B cell (primary cell): Measurements from ENCODE around the gene SLC2A4. TPM values are rescaled to one million over a fixed set of nuclear protein-coding genes. Genes with fewer than 3 reads are reported as not detected.

Source experiments
- ATAC-seq: fragments of 200-7000 bp; cut with Tn5 transposase; one replicate; pipeline ENCODE4 v1.10.0; 2021; ENCODE audit warnings: low read depth, mild to moderate bottlenecking, moderate number of reproducible peaks, moderate library complexity
- CTCF ChIA-PET: fragments of 350-600 bp; sonication (Branson Sonifier 250); formaldehyde crosslinking; loops from one replicate; lab custom pipeline; 2021; ENCODE audit warnings: antibody characterized with exemption, inconsistent platforms; lab: Charles Lee
- POLR2A ChIA-PET: fragments of 350-600 bp; sonication (Branson Sonifier 250); formaldehyde crosslinking; loops from one replicate; lab custom pipeline; 2021; ENCODE audit warnings: antibody characterized with exemption; lab: Charles Lee
- DNase-seq: peaks from one replicate; pipeline ENCODE4 v3.0.0; 2013
- H2AFZ ChIP-seq: 2 replicates; pipeline ENCODE4 v1.6.1; 2012; ENCODE audit warnings: mild to moderate bottlenecking, low read depth, low read length; ENCODE audit not compliant: insufficient read depth, poor library complexity, severe bottlenecking
- H3K27ac ChIP-seq, 2 donors: 1 replicate in 1 of 2; 2 replicates in 1 of 2; pipeline ENCODE4 v1.5.1; 2012 to 2013; ENCODE audit warnings: low read length in 2 of 2, mild to moderate bottlenecking in 2 of 2, moderate library complexity in 1 of 2
- H3K27me3 ChIP-seq, 4 experiments: fragments of 200-600 bp in 1 of 4; sonication (generic) in 1 of 4; replicated peaks in 1 of 4; 1 replicate in 2 of 4; 2 replicates in 2 of 4; pipeline versions ENCODE4 v1.6.1 to v1.7.0; 2013 to 2016; ENCODE audit warnings: low read length in 3 of 4, mild to moderate bottlenecking in 2 of 4, mixed read lengths in 1 of 4, moderate library complexity in 1 of 4; ENCODE audit not compliant: insufficient read depth in 4 of 4, control insufficient read depth in 3 of 4; ENCODE audit errors: control extremely low read depth in 1 of 4
- H3K36me3 ChIP-seq, 2 experiments: replicated peaks in 1 of 2; 1 replicate in 1 of 2; 2 replicates in 1 of 2; pipeline versions ENCODE4 v1.6.1 to v1.7.1; 2013; ENCODE audit warnings: low read length in 1 of 2; ENCODE audit not compliant: insufficient read depth in 2 of 2, control insufficient read depth in 1 of 2; ENCODE audit errors: control extremely low read depth in 1 of 2, extremely low read depth in 1 of 2
- H3K4me1 ChIP-seq, 2 donors: fragments of 200-600 bp in 1 of 2; sonication (generic) in 1 of 2; 1 replicate in 1 of 2; 2 replicates in 1 of 2; pipeline versions ENCODE4 v1.5.1 to v1.6.1; 2013 to 2017; ENCODE audit warnings: low read length in 2 of 2; ENCODE audit not compliant: control insufficient read depth in 2 of 2, insufficient read depth in 2 of 2
- H3K4me2 ChIP-seq: replicated peaks from 2 replicates; pipeline ENCODE3; 2012; ENCODE audit warnings: mild to moderate bottlenecking, low read depth, low read length; ENCODE audit not compliant: poor library complexity, severe bottlenecking
- H3K4me3 ChIP-seq, 5 experiments: fragments of 200-600 bp in 1 of 5; sonication (generic) in 1 of 5; 1 replicate in 3 of 5; 2 replicates in 2 of 5; pipeline versions ENCODE4 v1.5.1 to v1.7.0; 2011 to 2016; ENCODE audit warnings: low read length in 4 of 5, mild to moderate bottlenecking in 4 of 5, low read depth in 2 of 5, control low read depth in 1 of 5, moderate library complexity in 1 of 5; ENCODE audit not compliant: insufficient read depth in 1 of 5; ENCODE audit errors: control extremely low read depth in 1 of 5, extremely low read depth in 1 of 5
- H3K79me2 ChIP-seq: fragments of 200-600 bp; sonication (generic); one replicate; pipeline ENCODE4 v1.6.0; 2016; ENCODE audit warnings: low read length; ENCODE audit not compliant: control insufficient read depth, insufficient read depth
- H3K9ac ChIP-seq: fragments of 200-600 bp; sonication (generic); 2 replicates; pipeline ENCODE4 v1.6.1; 2017; ENCODE audit warnings: mild to moderate bottlenecking, low read length, moderate library complexity
- H3K9me3 ChIP-seq, 3 donors: one replicate each; pipeline versions ENCODE4 v1.6.1 to v1.7.1; 2013; ENCODE audit warnings: low read length in 2 of 3; ENCODE audit not compliant: control insufficient read depth in 2 of 3, insufficient read depth in 1 of 3; ENCODE audit errors: control extremely low read depth in 1 of 3
- H4K20me1 ChIP-seq: 2 replicates; pipeline ENCODE4 v1.6.0; 2012; ENCODE audit warnings: mild to moderate bottlenecking, low read length; ENCODE audit not compliant: insufficient read depth, control insufficient read depth, poor library complexity, severe bottlenecking
- H3K27ac Mint-ChIP-seq: one replicate; pipeline ENCODE4 v1.8.0; 2021; ENCODE audit warnings: mixed read lengths
- H3K27me3 Mint-ChIP-seq: one replicate; pipeline ENCODE4 v1.8.0; 2021; ENCODE audit warnings: mixed read lengths
- H3K4me1 Mint-ChIP-seq: one replicate; pipeline ENCODE4 v1.8.0; 2021; ENCODE audit warnings: mixed read lengths
- H3K4me3 Mint-ChIP-seq: one replicate; pipeline ENCODE4 v1.8.0; 2021; ENCODE audit warnings: mixed read lengths
- H3K9me3 Mint-ChIP-seq: one replicate; pipeline ENCODE4 v1.8.0; 2022; ENCODE audit warnings: mixed read lengths; ENCODE audit not compliant: insufficient read depth
- CTCF ChIP-seq: fragments of 200-600 bp; IDR thresholded peaks from one replicate; pipeline ENCODE4 v1.8.0; 2022; ENCODE audit warnings: antibody characterized with exemption, mild to moderate bottlenecking
- EZH2 ChIP-seq: IDR thresholded peaks from 2 replicates; pipeline ENCODE4 v1.6.1; 2012; ENCODE audit warnings: borderline replicate concordance, low read depth, mild to moderate bottlenecking, moderate library complexity, low read length; ENCODE audit not compliant: insufficient read depth, poor library complexity, severe bottlenecking
- WGBS: methylation state at CpG from one replicate; pipeline ENCODE4 v1.1.5; 2013; ENCODE audit warnings: missing lambda C conversion rate; ENCODE audit not compliant: insufficient coverage; 5-methylcytosine and 5-hydroxymethylcytosine counted together
- intact Hi-C: fragments of 100-400 bp; cut with micrococcal nuclease; formaldehyde crosslinking; loops from one replicate; pipeline ENCODE4 v1.10.0; 2022
- polyA plus RNA-seq: library from polyadenylated mRNA; depleted of rRNA; stranded (reverse); fragments of >200 nt; gene quantifications from 2 replicates; pipeline ENCODE4 v1.2.3, GENCODE V29; 2012
- total RNA-seq, 2 donors: library from RNA; stranded (reverse); fragments of 120-200 nt in 1 of 2; gene quantifications; 1 replicate in 1 of 2; 2 replicates in 1 of 2; pipeline versions ENCODE4 v1.2.3 to v1.2.4, GENCODE V29; 2013 to 2022

Gene SLC2A4
- total and polyA plus RNA-seq, 2 donors (not counting 1 experiment from before 2014, with no cell fraction given), result not detected

DNA sequence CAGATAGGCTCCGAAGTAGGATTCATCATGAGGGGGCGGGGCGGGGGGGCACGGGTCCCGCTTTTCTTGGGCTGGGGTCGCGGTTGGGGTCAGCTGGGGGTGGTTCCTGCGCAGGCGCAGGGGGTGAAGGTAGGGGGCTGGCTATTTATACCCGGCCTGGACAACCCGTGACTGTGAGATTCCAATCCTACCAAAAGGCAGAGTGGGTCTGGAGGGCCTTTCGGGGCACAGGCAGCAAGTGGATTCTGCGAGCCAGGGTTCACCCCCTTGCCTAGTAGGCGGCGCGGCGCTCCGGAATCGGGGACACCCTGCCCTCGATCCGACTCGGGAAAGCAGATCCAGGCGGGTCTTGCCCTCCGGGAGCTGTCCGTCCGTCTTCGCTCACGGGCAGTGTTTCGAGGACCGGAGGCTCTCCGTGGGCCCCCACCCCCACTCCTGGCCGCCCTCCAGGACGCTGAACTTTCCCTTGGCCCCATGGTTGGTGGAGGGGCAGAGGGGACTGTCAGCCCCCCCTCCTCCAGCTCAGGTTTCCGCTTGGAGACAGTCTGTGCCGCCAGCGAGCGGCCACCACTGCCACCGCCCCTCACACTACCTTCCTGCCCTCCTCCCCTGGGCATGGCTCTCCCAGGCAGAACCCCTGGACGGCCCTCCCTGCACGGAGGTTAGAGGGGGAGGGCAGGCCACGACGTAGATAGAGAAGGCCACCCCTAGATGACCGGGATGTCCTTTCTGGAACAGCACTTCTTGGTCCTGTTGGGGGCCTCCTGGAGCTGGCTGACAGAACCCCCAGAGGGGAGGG lies 634 bp downstream of the SLC2A4 start:
- peak overlapping the region; percentile 92 for H3K4me3 Mint-ChIP-seq
- Histone ChIP-seq H3K27me3 (peaks cover 0 to 50% (median 13%) of the 10 kb centered on the region in 4 experiments), H3K36me3 (no peaks in the 10 kb centered on the region), H3K4me2 (peak overlapping the region; percentile 98), H3K79me2 (no peaks in the 10 kb centered on the region), H3K9ac (peak overlapping the region; percentile 67), H2AFZ (peak overlapping the region; percentile 64), H3K9me3 (peaks cover 0 to 18% (median 0%) of the 10 kb centered on the region in 3 donors), H3K4me1 (peaks cover 20 to 31% of the 10 kb centered on the region in 2 donors), H4K20me1 (no peaks in the 10 kb centered on the region), H3K4me3 (peak overlapping the region in 4 of 5 experiments; percentile 36 to 69 (median 54)), H3K27ac (no peak overlapping the region)
- POLR2A ChIA-PET, result interaction anchor here (0.6 to 1.8 kb wide), 6 partner anchors 12 to 280 kb away, joined by 3 to 7 read pairs (median 4); no protein-coding TSS in a partner anchor
- H3K27me3 Mint-ChIP-seq, result peaks cover 29% of the 10 kb centered on the region
- H3K4me1 Mint-ChIP-seq, result peaks cover 20% of the 10 kb centered on the region
- WGBS, result 7% methylated on average over 36 of the region's 43 CpGs
- no peak overlapping the region for H3K27ac Mint-ChIP-seq
- no peak for ATAC-seq
- TF ChIP-seq EZH2, result no peak
- no peak for TF ChIP-seq CTCF
- intact Hi-C loops, result loop anchor here (2.0 kb wide), 1 partner anchor 19 kb away; the partner anchor contains the start of gene CLDN7
- H3K9me3 Mint-ChIP-seq, result no peaks in the 10 kb centered on the region
- peak; percentile 47 for DNase-seq
- CTCF ChIA-PET, result interaction anchor here (0.7 to 10.9 kb wide), 7 partner anchors 9 to 236 kb away, joined by 3 to 115 read pairs (median 7); partner anchors contain the start of genes ACADVL and DLG4
